NCI-H226 (cell line): ENCODE measurements around the gene TRAF3IP1.

Experiments
- DNase-seq: peaks from one replicate; pipeline ENCODE4 v3.0.0-alpha.2; 2015

TRAF3IP1 gene

DNA sequence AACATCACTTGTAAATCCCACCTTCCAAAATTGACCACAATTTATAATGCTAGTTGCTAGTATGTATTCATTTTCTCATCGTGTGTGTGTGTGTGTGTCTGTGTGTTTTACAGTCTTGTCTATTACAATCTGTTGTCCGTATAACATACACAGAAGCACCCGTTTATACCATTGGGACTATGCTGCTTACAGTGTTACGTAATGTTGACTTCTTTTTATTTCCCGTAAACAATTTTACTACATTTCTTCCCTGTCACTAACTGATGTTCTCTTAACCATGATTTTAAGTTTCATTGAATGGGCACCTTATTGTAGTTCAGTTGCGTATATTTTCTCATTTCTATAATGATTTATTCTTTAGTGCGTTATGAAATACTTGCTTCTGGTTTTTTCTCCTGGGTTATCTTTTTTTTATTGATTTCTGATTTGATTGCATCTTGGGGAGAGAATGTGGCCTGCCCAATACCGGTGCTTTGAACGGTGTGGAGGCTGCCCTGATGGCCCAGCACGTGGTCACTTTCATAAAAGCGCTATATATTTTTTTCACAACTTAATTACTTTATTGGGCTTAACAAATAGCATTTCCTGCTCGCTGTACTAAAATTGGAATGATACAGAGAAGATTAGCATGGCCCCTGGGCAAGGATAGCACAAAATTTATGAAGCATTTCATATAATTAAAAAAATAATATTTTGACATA lies 91.9 kb downstream of the TRAF3IP1 start:
- no peak for DNase-seq

DNA sequence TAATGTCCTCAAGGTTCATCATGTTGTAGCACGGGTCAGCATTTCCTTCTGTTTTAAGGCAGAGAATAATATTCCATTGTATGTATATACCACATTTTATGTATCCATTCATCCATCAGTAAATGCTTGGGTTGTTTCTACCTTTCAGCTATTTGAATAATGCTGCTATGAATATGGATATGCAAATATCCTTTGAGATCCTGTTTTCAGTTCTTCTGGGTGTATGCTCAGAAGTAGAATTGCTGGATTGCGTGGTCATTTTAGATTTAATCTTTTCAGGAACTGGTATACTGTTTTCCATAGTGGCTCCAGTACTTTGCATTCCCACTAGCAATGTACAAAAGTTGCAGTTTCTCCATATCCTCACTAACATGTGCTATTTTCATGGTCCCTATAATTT lies 93.0 kb downstream of the TRAF3IP1 start:
- no peak for DNase-seq

DNA sequence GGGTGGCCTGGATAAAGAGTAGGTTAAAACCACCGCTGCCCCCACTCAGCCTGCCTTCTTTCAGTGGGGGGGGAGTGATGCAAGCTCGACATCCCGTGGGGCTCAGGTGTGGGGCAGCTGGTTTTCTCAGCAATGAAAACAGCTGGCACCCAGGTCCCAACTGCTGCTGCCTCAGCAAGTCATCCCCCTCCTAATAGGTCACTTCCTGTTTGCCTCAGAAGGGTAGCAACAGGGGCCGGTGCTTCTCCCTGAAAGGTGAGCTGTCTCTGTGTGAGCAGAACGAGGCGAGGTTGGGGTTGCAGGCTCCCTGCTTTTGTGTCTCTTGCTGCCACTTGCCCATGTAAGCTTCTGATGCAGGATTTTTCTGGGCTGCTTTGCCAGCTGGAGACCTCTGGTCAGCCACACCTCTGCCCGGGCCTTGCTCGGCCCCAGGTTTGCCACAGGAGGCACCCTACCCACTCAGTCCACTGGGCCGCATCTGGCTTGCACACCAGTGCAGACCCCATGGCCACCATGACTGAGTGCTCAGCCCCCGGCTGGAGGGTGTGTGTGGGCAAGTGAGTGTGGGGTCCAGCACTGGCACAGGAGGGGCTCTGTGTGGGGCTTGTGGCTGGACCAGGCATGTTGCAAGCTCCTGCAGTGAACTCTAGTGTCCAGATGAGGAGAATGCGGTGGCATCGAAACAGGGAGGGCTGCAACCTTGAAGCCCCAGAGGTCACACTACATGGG lies 94.9 kb downstream of the TRAF3IP1 start:
- no peak for DNase-seq

DNA sequence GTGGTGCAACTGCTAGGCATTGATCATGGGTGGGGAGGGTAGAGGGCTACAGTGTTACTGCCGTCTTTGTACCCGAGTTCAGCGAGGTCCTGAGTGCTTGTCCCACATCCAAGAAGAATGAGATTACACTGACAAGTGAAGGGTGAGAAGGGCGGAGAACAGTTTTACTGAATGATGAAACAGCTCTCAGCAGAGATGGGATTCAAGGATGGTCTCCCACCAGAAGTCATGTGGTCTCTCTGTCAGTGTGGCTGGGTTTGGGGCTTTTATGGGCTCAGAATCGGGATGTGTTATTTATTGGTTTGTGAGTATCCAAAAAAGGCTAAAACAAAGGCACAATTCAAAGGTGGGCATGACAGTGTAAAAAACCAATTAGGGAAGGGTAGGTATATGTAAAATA lies 95.6 kb downstream of the TRAF3IP1 start:
- no peak for DNase-seq

DNA sequence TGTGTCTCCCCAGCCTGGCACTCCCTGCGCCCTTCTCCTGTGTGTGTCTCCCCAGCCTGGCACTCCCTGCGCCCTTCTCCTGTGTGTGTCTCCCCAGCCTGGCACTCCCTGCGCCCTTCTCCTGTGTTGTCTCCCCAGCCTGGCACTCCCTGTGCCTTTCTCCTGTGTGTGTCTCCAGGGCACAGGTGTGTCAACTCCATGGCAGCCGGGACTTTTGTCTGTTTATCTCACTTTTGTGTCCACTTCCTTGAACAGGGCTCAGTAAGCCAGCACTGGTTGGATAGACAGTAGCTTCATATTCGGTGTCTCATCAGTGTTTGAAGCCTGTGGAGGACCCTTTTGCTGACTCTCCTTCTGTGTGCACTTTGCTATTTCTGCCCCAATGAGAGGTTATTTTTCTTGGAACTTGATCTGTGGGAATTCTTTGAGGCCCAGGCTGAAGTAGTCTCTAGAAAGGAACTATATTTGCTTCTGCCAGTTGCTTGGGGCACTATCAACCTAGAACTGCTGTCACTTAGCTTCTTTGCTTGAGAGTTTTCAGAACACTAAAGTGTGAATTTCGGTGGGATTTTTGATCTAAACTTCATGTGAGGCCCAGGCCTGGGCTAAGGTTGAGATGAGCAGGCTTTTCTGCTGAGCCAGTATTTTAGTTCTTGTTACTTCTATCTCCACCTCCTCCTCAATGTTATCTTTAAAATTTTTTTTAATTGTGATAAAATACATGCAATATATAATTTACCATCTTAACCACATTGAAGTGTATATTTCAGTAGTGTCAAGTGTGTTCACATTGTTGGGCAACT lies 98.1 kb downstream of the TRAF3IP1 start:
- no peak for DNase-seq

DNA sequence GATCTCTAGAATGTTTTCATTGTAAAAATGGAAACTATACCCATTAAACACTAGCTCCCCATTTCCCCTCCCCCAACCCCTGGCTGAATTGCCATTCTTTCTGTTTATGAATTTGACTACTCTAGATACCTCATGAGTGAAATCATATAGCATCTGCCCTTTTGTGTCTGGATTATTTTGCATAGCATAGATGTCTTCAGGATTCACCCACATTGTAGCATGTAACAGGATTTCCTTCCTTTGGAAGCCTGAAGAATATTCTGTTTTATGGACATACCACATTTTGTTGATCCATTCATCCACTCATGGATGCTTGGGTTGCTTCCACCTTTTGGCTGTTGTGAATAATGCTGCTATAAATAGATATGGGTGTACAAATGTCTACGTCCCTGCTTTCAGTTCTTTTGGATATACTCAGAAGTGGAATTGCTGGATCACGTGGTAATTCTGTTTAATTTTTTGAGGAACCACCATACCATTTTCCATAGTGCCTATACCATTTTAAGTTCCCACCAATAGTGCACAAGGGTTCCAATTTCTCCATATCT lies 98.8 kb downstream of the TRAF3IP1 start:
- no peak for DNase-seq

DNA sequence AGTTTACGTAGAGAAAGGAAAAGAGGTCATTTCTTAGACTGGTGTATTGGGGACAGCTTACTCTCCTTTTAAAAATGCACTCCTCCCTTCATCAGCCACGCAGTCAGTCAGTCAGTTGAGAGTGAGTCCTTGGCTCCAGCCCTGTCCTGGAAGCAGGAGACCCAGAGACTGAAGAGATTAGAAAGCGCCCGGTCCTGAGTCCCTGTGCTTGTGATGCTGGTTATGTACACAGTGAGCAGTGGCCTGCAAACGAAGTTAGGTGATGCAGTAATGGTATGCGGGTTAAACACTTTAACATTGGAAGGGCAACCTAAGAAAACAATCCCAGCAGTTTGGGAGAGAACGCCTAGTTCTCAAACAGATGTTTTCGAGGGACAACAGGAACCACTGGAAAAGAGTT lies 100.1 kb downstream of the TRAF3IP1 start:
- no peak for DNase-seq

DNA sequence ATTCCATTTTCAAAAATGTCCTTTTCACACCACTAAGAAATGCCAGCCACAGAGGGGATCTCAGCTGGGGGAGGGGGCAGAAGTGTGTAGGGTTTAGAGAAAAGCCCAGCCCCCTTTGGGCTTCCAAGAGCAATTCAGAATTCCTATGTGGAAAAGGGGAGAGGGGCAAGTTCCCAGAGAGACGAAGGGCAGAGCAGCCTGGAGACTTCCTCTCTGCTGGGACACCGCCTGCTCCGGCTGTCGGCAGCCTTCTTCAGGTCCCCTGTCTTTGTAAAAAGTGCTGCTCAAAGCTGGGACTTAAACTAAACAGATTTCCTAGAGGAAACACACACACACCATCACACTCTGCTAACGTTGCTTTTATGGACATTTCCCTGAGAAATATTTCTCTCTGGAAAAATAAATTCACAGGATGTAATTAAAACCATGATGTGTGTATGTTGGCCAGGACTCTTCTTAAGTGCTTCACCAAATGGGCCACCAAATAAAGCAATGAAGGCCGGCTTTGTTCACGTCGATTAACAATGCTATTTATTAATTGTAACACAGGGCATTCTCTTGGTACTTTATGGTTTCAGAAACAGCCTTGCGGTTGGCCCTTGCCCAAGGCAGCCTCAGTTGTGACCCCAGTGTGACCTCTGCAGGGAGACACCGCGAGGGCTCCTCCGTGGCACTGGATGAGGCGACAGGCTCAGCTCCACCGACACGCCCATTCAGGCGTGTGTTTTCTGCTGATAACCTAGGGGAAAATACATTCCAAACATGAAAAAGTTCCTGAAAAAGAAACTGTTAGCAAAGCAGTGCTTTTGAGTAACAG lies 100.8 kb downstream of the TRAF3IP1 start:
- no peak for DNase-seq

DNA sequence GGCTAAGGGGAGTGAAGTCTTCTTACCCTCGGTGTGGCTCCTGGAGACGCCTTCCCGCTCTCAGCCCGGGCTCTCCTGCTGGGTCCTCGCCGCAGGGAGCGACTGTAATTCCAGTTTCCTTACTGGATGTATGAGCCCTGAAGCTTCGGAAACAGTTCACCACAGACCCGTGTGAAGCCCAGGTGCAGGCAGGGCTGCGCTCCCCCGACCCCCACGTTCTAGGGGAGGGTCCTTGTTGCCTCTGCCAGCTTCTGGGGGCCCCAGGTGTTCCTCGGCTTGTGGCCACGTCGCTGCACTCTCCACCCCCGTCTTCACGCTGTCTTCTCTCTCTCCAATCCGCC lies 101.3 kb downstream of the TRAF3IP1 start:
- no peak for DNase-seq

DNA sequence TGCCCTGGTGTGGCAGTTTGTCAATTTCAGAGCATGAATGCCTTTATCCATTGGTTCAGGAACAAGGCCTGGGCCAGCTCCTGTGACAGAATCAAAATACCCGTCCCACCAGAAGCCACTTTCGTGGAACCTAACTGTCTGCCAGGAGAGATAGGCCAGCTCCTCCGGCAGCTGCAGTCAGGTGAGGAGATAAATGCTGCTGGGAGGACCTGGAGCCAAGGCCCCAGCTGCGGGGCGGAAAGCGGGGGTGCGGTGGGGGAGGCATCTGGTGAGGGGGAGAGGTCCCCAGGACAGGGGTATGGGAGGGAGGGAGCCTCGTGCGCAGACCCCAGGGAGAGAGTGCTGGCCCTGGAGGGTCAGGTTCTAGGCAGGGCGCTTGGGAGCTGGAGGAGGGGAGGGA lies 102.0 kb downstream of the TRAF3IP1 start:
- DNase-seq = no peak

DNA sequence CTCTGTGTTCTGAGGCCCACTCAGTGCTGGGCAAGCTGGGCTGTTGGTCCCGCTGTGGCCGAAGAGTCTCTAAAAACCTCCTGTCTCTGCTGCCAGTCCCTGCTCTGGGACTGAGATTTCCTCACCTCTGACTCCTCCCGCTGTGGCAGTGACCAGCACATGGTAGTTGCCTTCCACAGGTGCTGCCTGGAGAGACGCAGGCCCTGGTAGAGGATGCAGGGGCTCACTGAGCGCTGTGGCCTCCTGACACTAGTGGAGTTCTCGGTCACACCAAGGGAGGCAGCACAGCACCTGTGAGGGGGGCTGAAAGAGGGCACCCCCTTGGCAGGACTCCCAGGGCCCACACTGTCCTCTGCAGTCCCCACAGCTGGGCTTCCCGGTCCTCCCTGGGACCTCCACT lies 102.6 kb downstream of the TRAF3IP1 start:
- DNase-seq = no peak

DNA sequence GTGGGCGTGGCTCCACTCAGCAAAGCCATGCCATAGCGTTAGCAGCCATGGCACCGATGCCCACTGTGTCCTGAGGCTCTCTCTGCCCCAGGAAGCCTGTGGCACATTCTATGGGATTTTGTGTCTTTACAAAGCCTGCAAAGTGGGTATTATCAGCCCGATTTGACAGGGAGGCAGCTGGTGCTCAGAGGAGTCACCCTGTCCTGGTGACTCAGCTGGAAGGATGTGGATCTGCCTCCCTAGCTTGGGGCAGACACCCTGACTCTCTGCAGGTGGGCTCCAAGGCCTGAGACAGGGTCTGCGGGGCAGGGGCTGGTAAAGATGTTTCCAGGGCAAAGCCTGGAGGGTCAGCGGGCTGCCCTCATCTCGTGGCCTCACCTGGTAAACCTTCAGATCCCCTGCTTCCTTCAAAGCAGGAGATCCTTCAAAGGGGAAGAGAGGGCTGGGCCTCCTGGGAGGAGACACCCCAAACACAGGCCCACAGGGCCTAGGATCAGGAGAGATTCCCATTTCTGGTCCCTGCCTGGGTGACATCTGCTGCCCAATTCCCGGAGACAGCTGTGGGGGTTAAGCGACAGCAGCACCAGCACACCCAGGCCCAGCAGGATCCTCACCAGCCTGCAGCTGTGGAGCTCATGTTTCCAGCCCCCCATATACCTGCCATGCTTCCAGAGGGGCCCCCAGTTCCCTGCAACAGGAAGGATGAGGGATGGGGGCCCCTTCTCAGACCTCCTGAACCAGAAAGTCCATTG lies 103.4 kb downstream of the TRAF3IP1 start:
- DNase-seq = peak; percentile 33

DNA sequence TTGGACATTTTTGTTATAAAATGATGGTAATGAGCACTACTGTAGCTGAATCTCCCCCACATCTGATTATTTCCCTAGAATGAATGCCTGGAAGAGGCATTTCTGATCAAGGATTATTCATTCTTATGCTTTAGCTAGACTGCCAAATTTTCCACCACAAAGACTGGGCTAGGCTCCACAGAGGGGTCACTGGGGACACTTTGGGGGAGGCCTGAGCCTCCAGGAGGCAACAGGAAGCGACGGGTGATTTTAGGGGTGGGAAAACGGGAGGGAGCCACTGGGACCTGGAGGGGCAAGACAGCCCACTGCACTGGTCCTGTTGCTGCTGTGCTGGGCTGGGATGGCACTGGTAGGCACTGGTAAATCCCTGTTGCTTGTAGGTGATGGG lies 104.0 kb downstream of the TRAF3IP1 start:
- DNase-seq = peak; percentile 34

DNA sequence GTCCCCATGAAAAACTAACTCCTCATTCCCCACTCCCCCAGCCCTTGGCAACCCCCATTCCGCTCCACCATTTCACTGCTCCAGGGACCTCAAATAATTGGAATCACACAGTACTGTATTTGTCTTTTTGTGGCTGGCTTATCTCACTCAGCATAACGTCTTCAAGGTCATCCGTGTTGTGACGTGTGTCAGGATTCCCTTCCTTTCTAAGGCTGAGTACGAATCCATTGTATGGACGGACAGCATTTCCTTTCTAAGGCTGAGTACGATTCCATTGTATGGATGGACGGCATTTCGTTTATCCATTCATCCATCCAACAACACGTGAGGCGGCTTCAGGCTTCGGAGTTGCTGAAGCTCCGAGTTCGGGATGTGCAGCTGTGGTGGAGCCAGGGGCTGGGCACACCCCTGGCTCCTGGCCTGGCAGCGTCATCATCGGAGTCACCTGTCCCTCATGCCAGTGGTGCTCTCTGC lies 105.2 kb downstream of the TRAF3IP1 start:
- DNase-seq = no peak

DNA sequence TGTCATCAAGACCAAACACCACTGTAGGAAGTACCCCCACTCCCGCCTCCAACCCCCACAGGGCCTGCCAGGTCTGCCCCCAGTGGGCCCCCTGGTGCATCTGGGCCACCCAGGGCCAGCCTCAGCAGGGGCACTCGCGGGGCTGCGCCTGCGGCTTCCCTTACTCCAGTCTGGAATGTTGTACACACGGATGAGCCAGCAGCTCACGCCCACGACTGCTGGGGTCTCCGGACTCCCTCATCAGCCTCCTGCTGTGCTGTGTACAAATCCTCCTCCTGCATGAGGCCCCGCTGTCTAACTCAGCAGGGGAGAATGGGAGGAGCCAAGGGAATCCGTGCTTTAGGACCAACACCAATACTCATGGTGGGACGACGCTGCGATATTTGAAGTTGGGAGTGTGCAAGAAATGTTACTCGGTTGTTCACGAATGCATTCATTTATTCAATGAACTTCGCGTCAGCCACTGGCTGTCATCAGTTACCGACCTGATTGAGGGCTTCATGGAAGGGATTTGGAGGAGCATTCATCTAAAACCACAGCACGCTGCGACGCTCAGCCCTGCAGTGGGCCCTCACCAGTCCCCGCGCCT lies 105.8 kb downstream of the TRAF3IP1 start:
- DNase-seq = peak; percentile 17

DNA sequence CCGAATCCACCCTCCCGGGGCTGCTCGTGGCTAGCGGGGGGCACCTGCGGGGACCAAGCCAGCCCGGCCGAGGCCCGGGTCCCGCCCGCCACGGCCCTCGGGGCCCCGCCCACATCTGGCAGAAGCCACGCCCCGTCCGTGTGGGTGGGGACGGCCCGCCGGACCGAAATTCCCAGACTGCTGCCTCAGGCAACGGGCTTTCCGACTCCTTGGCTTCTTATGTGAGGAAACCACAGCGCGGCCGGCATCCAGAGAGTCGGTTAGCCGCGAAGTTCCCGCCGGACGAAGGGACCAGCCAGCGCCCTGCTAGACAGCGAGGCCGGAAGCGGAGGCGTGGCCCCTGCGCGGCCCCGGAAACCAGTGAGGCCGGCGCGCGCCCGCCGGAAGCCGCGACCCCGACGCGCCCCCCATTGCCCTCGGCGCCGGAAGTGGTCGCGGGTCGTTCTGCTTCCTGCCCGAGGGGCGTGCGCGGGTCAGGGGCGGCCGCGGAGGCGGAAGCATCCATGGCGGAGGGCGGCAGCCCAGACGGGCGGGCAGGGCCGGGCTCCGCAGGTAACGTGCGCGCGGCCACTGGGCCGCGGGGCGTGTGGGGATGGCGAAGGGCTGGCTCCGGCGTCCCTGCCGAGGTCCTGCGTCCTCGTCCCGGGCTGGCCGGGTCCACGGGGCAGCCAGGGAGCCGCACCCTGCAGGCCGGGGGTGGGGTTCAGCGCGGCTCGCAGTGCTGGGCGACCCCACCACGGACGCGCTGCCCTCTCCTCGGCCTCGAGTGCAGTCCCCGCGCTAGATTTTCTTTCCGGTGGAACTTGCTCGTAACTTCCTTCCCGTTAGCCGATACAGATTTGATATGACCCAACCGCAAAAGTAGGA lies 106.5 kb downstream of the TRAF3IP1 start, which contains the start of gene ASB1:
ASB1 (plus strand) TSS at position 360 of the 867 bp plus-strand sequence; CDS start at position 504, 144 bp downstream.
- DNase-seq = peak; percentile 86

DNA sequence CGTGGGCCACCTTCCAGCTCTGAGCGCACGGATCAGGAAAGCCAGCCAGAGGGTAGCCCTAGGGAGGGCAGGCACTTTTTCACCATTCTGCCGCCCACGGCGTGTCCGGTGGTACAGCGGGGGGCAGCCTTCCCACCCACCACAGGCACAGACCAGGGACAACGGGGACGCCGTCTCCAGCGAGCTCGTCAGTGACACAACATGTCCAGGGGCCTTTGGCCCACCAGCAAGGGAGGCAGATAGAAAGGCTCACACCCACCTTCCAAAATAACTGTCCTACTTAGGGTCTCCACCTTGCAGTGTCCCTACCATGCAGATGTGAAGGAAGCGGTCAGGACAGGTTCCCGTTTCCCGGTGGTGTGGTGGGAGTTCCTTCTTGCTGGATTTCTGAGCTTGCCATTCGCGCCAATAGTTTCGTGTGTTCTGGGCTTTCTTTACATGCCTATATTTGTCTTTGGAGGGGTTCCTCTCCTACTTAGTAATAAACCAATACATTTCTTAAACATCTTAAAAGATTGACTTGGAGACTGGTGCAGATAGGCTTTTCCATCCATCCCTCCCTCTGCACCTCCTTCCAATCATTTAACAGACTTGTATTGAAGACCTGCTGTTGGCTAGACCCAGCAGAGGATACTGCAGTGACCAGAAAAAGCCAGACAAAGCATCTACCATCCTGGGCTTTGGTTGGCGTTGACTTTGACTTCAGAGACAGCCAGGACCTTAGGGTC lies 107.3 kb downstream of the TRAF3IP1 start:
- DNase-seq = no peak

DNA sequence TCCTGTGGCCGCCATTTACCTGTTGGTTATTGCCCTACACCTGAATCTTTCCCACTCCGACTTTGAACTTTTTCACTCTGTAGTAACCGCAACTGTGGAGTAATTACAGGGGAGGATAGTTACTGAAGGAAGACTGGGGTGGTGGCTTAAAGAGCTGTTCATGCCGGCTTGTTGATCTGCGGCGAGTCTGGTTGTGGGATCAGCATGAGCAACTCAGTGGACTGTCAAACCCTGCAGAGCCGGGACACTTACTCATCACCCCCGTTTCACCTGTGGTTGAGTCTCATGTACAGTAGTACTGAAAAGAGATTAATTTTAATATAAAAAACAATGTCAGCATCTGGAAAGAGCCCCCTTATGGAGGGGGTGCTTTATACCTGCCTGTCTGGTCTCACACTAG lies 108.5 kb downstream of the TRAF3IP1 start:
- DNase-seq = no peak

DNA sequence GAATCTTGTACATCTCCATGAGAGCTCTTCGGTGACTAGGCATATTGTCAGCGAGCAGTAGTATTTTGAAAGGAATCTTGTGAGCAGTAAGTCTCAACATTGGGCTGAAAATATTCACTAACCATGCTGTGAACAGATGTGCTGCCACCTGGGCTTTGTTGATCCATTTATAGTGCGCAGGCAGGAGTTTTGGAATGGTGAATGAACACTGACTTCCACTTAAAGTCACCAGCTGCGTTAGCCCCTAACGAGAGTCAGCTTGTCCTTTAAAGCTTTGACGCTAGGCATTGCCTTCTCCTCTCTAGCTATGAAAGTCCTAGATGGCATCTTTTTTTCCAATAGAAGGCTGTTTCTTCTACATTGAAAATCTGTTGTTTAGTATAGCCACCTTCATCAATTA lies 110.5 kb downstream of the TRAF3IP1 start:
- DNase-seq = no peak

DNA sequence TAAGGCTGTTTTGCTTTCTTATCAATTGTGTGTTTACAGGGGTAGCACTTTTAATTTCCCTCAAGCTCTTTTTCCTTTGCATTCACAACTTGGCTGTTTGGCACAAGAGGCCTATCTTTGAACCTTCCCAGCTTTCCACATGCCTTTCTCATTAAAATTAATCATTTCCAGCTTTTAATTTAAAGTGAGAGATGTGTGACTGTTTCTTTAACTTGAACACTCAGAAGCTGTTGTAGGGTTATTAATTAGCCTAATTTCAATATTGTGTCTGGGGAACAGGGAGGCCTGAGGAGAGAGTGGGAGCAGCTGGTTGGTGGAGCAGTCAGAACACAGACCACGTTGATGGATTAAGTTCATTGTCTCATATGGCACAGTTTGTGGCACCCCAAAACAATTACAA lies 111.1 kb downstream of the TRAF3IP1 start:
- DNase-seq = no peak
